ENCODE measurements around the gene AP4M1.

Gene AP4M1

GRCh38 chr7:100088095-100088620, 13.3 kb upstream of the AP4M1 start:
- TF ChIP-seq CTCF (IDR thresholded peaks at IDR 0.05): no peak

- TF ChIP-seq CTCF (IDR thresholded peaks at IDR 0.05): no peak
Measured at GRCh38 chr7:100088621-100089457, 12.6 kb upstream of the AP4M1 start, which contains the start of gene COPS6. TSS of gene COPS6 (plus strand) at chr7:100088969. CDS start at chr7:100088991, 22 bp downstream.

GRCh38 chr7:100089458-100090196, 11.8 kb upstream of the AP4M1 start:
- TF ChIP-seq CTCF (IDR thresholded peaks at IDR 0.05): no peak

GRCh38 chr7:100090527-100091410, 10.7 kb upstream of the AP4M1 start:
- TF ChIP-seq CTCF (IDR thresholded peaks at IDR 0.05): no peak

- TF ChIP-seq CTCF (IDR thresholded peaks at IDR 0.05): no peak
Measured at GRCh38 chr7:100091411-100092181, 9.8 kb upstream of the AP4M1 start.

GRCh38 chr7:100093054-100093453, 8.4 kb upstream of the AP4M1 start:
- TF ChIP-seq CTCF (IDR thresholded peaks at IDR 0.05): no peak

Data from LNCAP (cell line).